ENCODE results near the gene ST3GAL3. TPM values are rescaled to one million over a fixed set of nuclear protein-coding genes. Genes with fewer than 3 reads are reported as not detected.
A peak's percentile ranks its signal among the peaks of the same experiment; 100 is the strongest.

The ST3GAL3 gene
- total and polyA plus RNA-seq, 2 donors (not counting 1 experiment from before 2014, with no cell fraction given): 13.7 to 16.3 TPM

GRCh38 chr1:43711049-43711448 lies 3.7 kb downstream of the ST3GAL3 start:
- Histone ChIP-seq H4K20me1 (ENCODE audit: control insufficient read depth, extremely low read depth, insufficient read depth, low read length) (no peaks in the 10 kb centered on the region), H3K79me2 (ENCODE audit: control insufficient read depth, insufficient read depth, low read length) (peaks cover 46% of the 10 kb centered on the region), H3K4me1 (ENCODE audit: control insufficient read depth, extremely low read depth, insufficient read depth, low read length) (peaks cover 16% of the 10 kb centered on the region), H3K36me3 (ENCODE audit: control insufficient read depth, insufficient read depth, low read length) (no peaks in the 10 kb centered on the region), H3K9ac (ENCODE audit: insufficient read depth, low read length) (no peak overlapping the region), H3K27ac (ENCODE audit: insufficient read depth, low read length) (peak overlapping the region; percentile 77), H3K27me3 (ENCODE audit: control insufficient read depth, insufficient read depth, low read length) (no peaks in the 10 kb centered on the region), H3K4me2 (ENCODE audit: extremely low read depth, insufficient read depth, low read length) (no peak overlapping the region), H3K4me3 (replicated peaks in 1 of 4; ENCODE audit: control extremely low read depth in 1 of 4, insufficient read depth in 1 of 4, low read depth in 3 of 4, low read length in 4 of 4) (no peak overlapping the region), H3K9me3 (ENCODE audit: control insufficient read depth, insufficient read depth, low read depth, low read length) (no peaks in the 10 kb centered on the region), H2AFZ (ENCODE audit: low read length) (no peak overlapping the region)
- no peak for TF ChIP-seq EZH2 (IDR thresholded peaks at IDR 0.05; ENCODE audit: low read length, missing control alignments)
- DNase-seq (ENCODE audit: low read depth in 2 of 2): peak; percentile 80 to 87

GRCh38 chr1:43711524-43712386 lies 4.4 kb downstream of the ST3GAL3 start:
- H3K4me3 ChIP-seq (replicated peaks in 1 of 4; ENCODE audit: control extremely low read depth in 1 of 4, insufficient read depth in 1 of 4, low read depth in 3 of 4, low read length in 4 of 4): no peak overlapping the region
- no peaks in the 10 kb centered on the region for H4K20me1 ChIP-seq (ENCODE audit: control insufficient read depth, extremely low read depth, insufficient read depth, low read length)
- peak; percentile 80 to 85 for DNase-seq (ENCODE audit: low read depth in 2 of 2)
- H3K79me2 ChIP-seq (ENCODE audit: control insufficient read depth, insufficient read depth, low read length): peaks cover 50% of the 10 kb centered on the region
- H3K4me2 ChIP-seq (ENCODE audit: extremely low read depth, insufficient read depth, low read length): peak overlapping the region; percentile 53
- H3K4me1 ChIP-seq (ENCODE audit: control insufficient read depth, extremely low read depth, insufficient read depth, low read length): peaks cover 16% of the 10 kb centered on the region
- no peak overlapping the region for H3K9ac ChIP-seq (ENCODE audit: insufficient read depth, low read length)
- H3K36me3 ChIP-seq (ENCODE audit: control insufficient read depth, insufficient read depth, low read length): no peaks in the 10 kb centered on the region
- H3K9me3 ChIP-seq (ENCODE audit: control insufficient read depth, insufficient read depth, low read depth, low read length): no peaks in the 10 kb centered on the region
- peak overlapping the region; percentile 77 for H3K27ac ChIP-seq (ENCODE audit: insufficient read depth, low read length)
- H3K27me3 ChIP-seq (ENCODE audit: control insufficient read depth, insufficient read depth, low read length): no peaks in the 10 kb centered on the region
- TF ChIP-seq CTCF (conservative IDR thresholded peaks at IDR 0.05 in 1 of 2, IDR thresholded peaks at IDR 0.05 in 1 of 2; ENCODE audit: low read depth in 1 of 2, low read length in 2 of 2) (no peak), EZH2 (IDR thresholded peaks at IDR 0.05; ENCODE audit: low read length, missing control alignments) (no peak)
- H2AFZ ChIP-seq (ENCODE audit: low read length): no peak overlapping the region

GRCh38 chr1:43716559-43717281 lies 9.4 kb downstream of the ST3GAL3 start:
- Histone ChIP-seq H3K9me3 (ENCODE audit: control insufficient read depth, insufficient read depth, low read depth, low read length) (no peaks in the 10 kb centered on the region), H3K4me1 (ENCODE audit: control insufficient read depth, extremely low read depth, insufficient read depth, low read length) (peaks cover 14% of the 10 kb centered on the region), H4K20me1 (ENCODE audit: control insufficient read depth, extremely low read depth, insufficient read depth, low read length) (no peaks in the 10 kb centered on the region), H3K4me2 (ENCODE audit: extremely low read depth, insufficient read depth, low read length) (no peak overlapping the region), H3K9ac (ENCODE audit: insufficient read depth, low read length) (no peak overlapping the region), H2AFZ (ENCODE audit: low read length) (no peak overlapping the region), H3K36me3 (ENCODE audit: control insufficient read depth, insufficient read depth, low read length) (no peaks in the 10 kb centered on the region), H3K27ac (ENCODE audit: insufficient read depth, low read length) (no peak overlapping the region), H3K4me3 (replicated peaks in 1 of 4; ENCODE audit: control extremely low read depth in 1 of 4, insufficient read depth in 1 of 4, low read depth in 3 of 4, low read length in 4 of 4) (no peak overlapping the region), H3K79me2 (ENCODE audit: control insufficient read depth, insufficient read depth, low read length) (peaks cover 30% of the 10 kb centered on the region), H3K27me3 (ENCODE audit: control insufficient read depth, insufficient read depth, low read length) (no peaks in the 10 kb centered on the region)
- no peak for TF ChIP-seq EZH2 (IDR thresholded peaks at IDR 0.05; ENCODE audit: low read length, missing control alignments)
- no peak for TF ChIP-seq CTCF (conservative IDR thresholded peaks at IDR 0.05 in 1 of 2, IDR thresholded peaks at IDR 0.05 in 1 of 2; ENCODE audit: low read depth in 1 of 2, low read length in 2 of 2)
- DNase-seq (ENCODE audit: low read depth in 2 of 2): peak in 1 of 2 donors; percentile 27
